GM23338 (cell line): ENCODE data around the gene TNIP1. TPM values are rescaled to one million over a fixed set of nuclear protein-coding genes. Genes with fewer than 3 reads are reported as not detected.

Experiments used
- ATAC-seq: fragments of 200-7000 bp; cut with Tn5 transposase; 3 replicates; pipeline ENCODE4 v1.9.1; 2020
- DNase-seq: peaks from one replicate; pipeline ENCODE4 v3.0.0-alpha.2; 2015; ENCODE audit warnings: low spot score
- H2AFZ ChIP-seq: fragments of 200-600 bp; sonication (generic); 2 replicates; pipeline ENCODE4 v1.8.0; 2016; ENCODE audit warnings: antibody characterized with exemption, mild to moderate bottlenecking, moderate library complexity
- H3F3A ChIP-seq: fragments of 200-600 bp; sonication (generic); replicated peaks from 2 replicates; pipeline ENCODE4 v1.8.0; 2017; ENCODE audit warnings: antibody characterized with exemption, mixed run types, low read depth
- H3K27ac ChIP-seq: fragments of 200-600 bp; sonication (generic); 2 replicates; pipeline ENCODE4 v1.6.1; 2016; ENCODE audit warnings: low read depth
- H3K27me3 ChIP-seq: fragments of 200-600 bp; sonication (generic); 2 replicates; pipeline ENCODE4 v1.8.0; 2016; ENCODE audit warnings: mild to moderate bottlenecking, mixed run types, moderate library complexity; ENCODE audit not compliant: insufficient read depth
- H3K36me3 ChIP-seq: fragments of 200-600 bp; sonication (generic); 2 replicates; pipeline ENCODE4 v1.8.0; 2016; ENCODE audit warnings: mild to moderate bottlenecking; ENCODE audit not compliant: insufficient read depth
- H3K4me1 ChIP-seq: fragments of 200-600 bp; sonication (generic); 2 replicates; pipeline ENCODE4 v1.8.0; 2016; ENCODE audit warnings: mild to moderate bottlenecking, moderate library complexity; ENCODE audit not compliant: insufficient read depth
- H3K4me2 ChIP-seq: fragments of 200-600 bp; sonication (generic); 2 replicates; pipeline ENCODE4 v1.7.1; 2017; ENCODE audit warnings: mixed run types
- H3K4me3 ChIP-seq: fragments of 200-600 bp; sonication (generic); 2 replicates; pipeline ENCODE4 v1.6.1; 2016; ENCODE audit warnings: mixed run types
- H3K79me2 ChIP-seq: fragments of 200-600 bp; sonication (generic); replicated peaks from 2 replicates; pipeline ENCODE4 v1.8.0; 2017; ENCODE audit warnings: mild to moderate bottlenecking; ENCODE audit not compliant: insufficient read depth
- H3K9me2 ChIP-seq: fragments of 200-600 bp; sonication (generic); 2 replicates; pipeline ENCODE4 v1.8.0; 2017; ENCODE audit not compliant: insufficient read depth
- H4K20me1 ChIP-seq: fragments of 200-600 bp; sonication (generic); replicated peaks from 2 replicates; pipeline ENCODE4 v1.8.0; 2017; ENCODE audit warnings: mild to moderate bottlenecking; ENCODE audit not compliant: insufficient read depth
- H3K27ac Mint-ChIP-seq: 2 replicates; pipeline ENCODE4 v1.8.0; 2020; ENCODE audit warnings: inconsistent platforms, mild to moderate bottlenecking, moderate library complexity, mixed read lengths
- H3K27me3 Mint-ChIP-seq: 3 replicates; pipeline ENCODE4 v1.8.0; 2022; ENCODE audit warnings: low read depth, mild to moderate bottlenecking, moderate library complexity, mixed read lengths, inconsistent platforms; ENCODE audit not compliant: insufficient read depth, poor library complexity
- H3K36me3 Mint-ChIP-seq: 3 replicates; pipeline ENCODE4 v1.8.0; 2021; ENCODE audit warnings: low read depth, mild to moderate bottlenecking, inconsistent platforms, moderate library complexity, mixed read lengths
- H3K4me1 Mint-ChIP-seq: 3 replicates; pipeline ENCODE4 v1.8.0; 2020; ENCODE audit warnings: mild to moderate bottlenecking, inconsistent platforms, mixed read lengths
- H3K4me3 Mint-ChIP-seq: 3 replicates; pipeline ENCODE4 v1.8.0; 2021; ENCODE audit warnings: moderate library complexity, mild to moderate bottlenecking, inconsistent platforms, mixed read lengths
- H3K9me3 Mint-ChIP-seq: 3 replicates; pipeline ENCODE4 v1.8.0; 2020; ENCODE audit warnings: moderate library complexity, mild to moderate bottlenecking, inconsistent platforms, mixed read lengths
- CTCF ChIP-seq, 2 experiments: fragments of 200-600 bp in 1 of 2; sonication (generic) in 1 of 2; conservative IDR thresholded peaks; 2 replicates each; pipeline versions ENCODE4 v1.5.1 to v1.6.1; 2016 to 2017; ENCODE audit warnings: antibody characterized with exemption in 2 of 2, low read depth in 2 of 2, mild to moderate bottlenecking in 2 of 2, moderate library complexity in 1 of 2
- ETS1 ChIP-seq: IDR thresholded peaks from 2 replicates; pipeline ENCODE4 v1.6.1; 2016; ENCODE audit warnings: antibody characterized with exemption
- EZH2 ChIP-seq: fragments of 200-600 bp; sonication (generic); IDR thresholded peaks from one replicate; pipeline ENCODE4 v1.8.0; 2017; ENCODE audit warnings: antibody characterized with exemption, mild to moderate bottlenecking, low read depth; ENCODE audit not compliant: unreplicated experiment
- EZH2phosphoT487 ChIP-seq: fragments of 200-600 bp; sonication (generic); IDR thresholded peaks from one replicate; pipeline ENCODE4 v1.8.1; 2018; ENCODE audit warnings: antibody characterized with exemption; ENCODE audit not compliant: unreplicated experiment
- JUNB ChIP-seq: IDR thresholded peaks from one replicate; pipeline ENCODE4 v1.6.1; 2016; ENCODE audit warnings: antibody characterized with exemption; ENCODE audit not compliant: unreplicated experiment
- NANOG ChIP-seq: IDR thresholded peaks from 2 replicates; pipeline ENCODE4 v1.6.1; 2016; ENCODE audit warnings: antibody characterized with exemption, borderline replicate concordance
- POLR2AphosphoS5 ChIP-seq: IDR thresholded peaks from 2 replicates; pipeline ENCODE4 v1.6.1; 2016; ENCODE audit warnings: antibody characterized with exemption, low read depth
- REST ChIP-seq: IDR thresholded peaks from one replicate; pipeline ENCODE4 v1.6.1; 2018; ENCODE audit warnings: antibody characterized with exemption; ENCODE audit not compliant: unreplicated experiment
- STAT1 ChIP-seq: IDR thresholded peaks from one replicate; pipeline ENCODE4 v1.6.1; 2016; ENCODE audit warnings: antibody characterized with exemption; ENCODE audit not compliant: unreplicated experiment
- ZNF114 ChIP-seq: fragments of 250-450 bp; sonication (Bioruptor Pico); IDR thresholded peaks from 2 replicates; pipeline ENCODE4 v1.5.0; 2020; ENCODE audit warnings: mild to moderate bottlenecking, moderate library complexity
- ZNF462 ChIP-seq: fragments of 250-450 bp; sonication (Bioruptor Pico); IDR thresholded peaks from 2 replicates; pipeline ENCODE4 v1.5.0; 2020; ENCODE audit warnings: mild to moderate bottlenecking, moderate library complexity
- polyA plus RNA-seq: library from polyadenylated mRNA; unstranded; fragments of >200 nt; fragmentation: Nextera tagmentation; extraction: Ambion mirVana; gene quantifications from 2 replicates; pipeline ENCODE4 v1.2.1, GENCODE V29; 2016
- total RNA-seq: library from RNA; depleted of rRNA; stranded (reverse); fragments of >200 nt; shearing (Covaris generic); gene quantifications from 2 replicates; pipeline ENCODE4 v1.2.3, GENCODE V29; 2014

The TNIP1 gene
- total and polyA plus RNA-seq, 2 experiments from 2014 or later, result 10.3 to 29.6 TPM

GRCh38 chr5:151077967-151078366 lies 2.9 kb downstream of the TNIP1 start:
- no peak for ATAC-seq
- Mint-ChIP-seq H3K36me3 (no peaks in the 10 kb centered on the region), H3K4me3 (no peak overlapping the region), H3K27me3 (peaks cover 9% of the 10 kb centered on the region), H3K9me3 (no peaks in the 10 kb centered on the region), H3K27ac (no peak overlapping the region), H3K4me1 (peaks cover 19% of the 10 kb centered on the region)
- H3K4me3 ChIP-seq, result no peak overlapping the region
- H3K4me1 ChIP-seq, result peaks cover 17% of the 10 kb centered on the region
- H3K79me2 ChIP-seq, result peaks cover 27% of the 10 kb centered on the region
- H3K4me2 ChIP-seq, result no peak overlapping the region
- no peak overlapping the region for H2AFZ ChIP-seq
- H3K27ac ChIP-seq, result no peak overlapping the region
- H4K20me1 ChIP-seq, result peaks cover 17% of the 10 kb centered on the region
- H3K36me3 ChIP-seq, result no peaks in the 10 kb centered on the region
- H3K27me3 ChIP-seq, result 0 out of 2 replicates have a peak, but pooled peaks cover 3% of the 10 kb centered on the region
- DNase-seq, result no peak
- TF ChIP-seq ETS1 (no peak), ZNF114 (CRISPR knock-in tag) (no peak), STAT1 (no peak), JUNB (no peak), NANOG (no peak), ZNF462 (no peak), CTCF (conservative IDR thresholded peaks at IDR 0.05; ENCODE audit: low read depth in 2 of 2) (no peak), EZH2phosphoT487 (no peak), POLR2AphosphoS5 (no peak), REST (no peak), EZH2 (no peak)
- peaks cover 3% of the 10 kb centered on the region; the same call in 1 of the 2 replicates for H3F3A ChIP-seq
- H3K9me2 ChIP-seq, result no peaks in the 10 kb centered on the region
